ENCODE measurements around the gene FTH1. TPM values are rescaled to one million over a fixed set of nuclear protein-coding genes. Genes with fewer than 3 reads are reported as not detected.

FTH1 gene
- total and polyA plus RNA-seq, 2 of the 13 experiments (the other 11 are each of a cell fraction or from before 2014, with no cell fraction given): 607 to 760 TPM

- TF ChIP-seq ZGPAT (CRISPR knock-in tag; IDR thresholded peaks at IDR 0.05) (peak; percentile 39; the same call in 1 of the 2 replicates), ZNF451 (CRISPR knock-in tag; IDR thresholded peaks at IDR 0.05) (no peak), NR2C2 (CRISPR knock-in tag; IDR thresholded peaks at IDR 0.05; ENCODE audit: borderline replicate concordance) (peak; percentile 41; the same call in 1 of the 2 replicates), SNAPC2 (CRISPR knock-in tag; IDR thresholded peaks at IDR 0.05) (0 out of 2 replicates have a peak, but pooled peaks have one; percentile 43), IKZF5 (CRISPR knock-in tag; IDR thresholded peaks at IDR 0.05) (peak; percentile 27; the same call in 1 of the 2 replicates), KDM2A (CRISPR knock-in tag; IDR thresholded peaks at IDR 0.05; ENCODE audit: borderline replicate concordance, low read depth) (peak; percentile 50; the same call in 1 of the 2 replicates), AGO1 (IDR thresholded peaks at IDR 0.05; ENCODE audit: low read depth, low read length, poor library complexity, severe bottlenecking) (peak; percentile 11), ZC3H13 (CRISPR knock-in tag; IDR thresholded peaks at IDR 0.05) (0 out of 2 replicates have a peak, but pooled peaks have one; percentile 23), NBN (conservative IDR thresholded peaks at IDR 0.05) (no peak), ZNF878 (CRISPR knock-in tag; IDR thresholded peaks at IDR 0.05) (0 out of 2 replicates have a peak, but pooled peaks have one; percentile 3), ZNF296 (CRISPR knock-in tag; conservative IDR thresholded peaks at IDR 0.05) (no peak), ZBTB34 (CRISPR knock-in tag; IDR thresholded peaks at IDR 0.05) (0 out of 2 replicates have a peak, but pooled peaks have one; percentile 8), SOX13 (IDR thresholded peaks at IDR 0.05) (peak; percentile 18; the same call in 1 of the 2 replicates), SOX13 (CRISPR knock-in tag; conservative IDR thresholded peaks at IDR 0.05 in 1 of 2, IDR thresholded peaks at IDR 0.05 in 1 of 2) (no peak)
Observed at GRCh38 chr11:61963282-61964057, 4.0 kb downstream of the FTH1 start (continued).

All from HepG2 (cell line).